ENCODE results near the gene AIG1.

AIG1 gene

DNA sequence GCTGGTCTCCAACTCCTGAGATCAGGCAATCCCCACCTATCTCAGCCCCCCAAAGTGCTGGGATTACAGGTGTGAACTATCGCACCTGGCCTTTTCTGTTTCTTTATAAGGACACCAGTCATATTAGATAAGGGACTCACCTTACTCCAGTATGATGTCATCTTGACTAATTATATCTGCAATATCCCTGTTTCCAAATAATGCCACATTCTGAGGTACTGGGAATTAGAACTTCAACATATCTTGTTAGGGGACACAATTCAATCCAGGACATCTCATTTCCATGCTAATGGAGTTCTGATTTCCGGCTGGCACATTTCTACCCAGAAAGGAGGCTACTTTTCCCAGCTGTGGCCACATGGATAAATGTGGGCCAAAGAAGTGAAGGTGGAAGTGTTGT, 6.4 kb upstream of the AIG1 start:
- Histone ChIP-seq H3K27ac (ENCODE audit: low read length) (no peak overlapping the region), H3K9me3 (replicated peaks; ENCODE audit: insufficient read depth, low read length) (no peaks in the 10 kb centered on the region), H3K9ac (ENCODE audit: low read length) (no peak overlapping the region), H3K4me2 (ENCODE audit: low read depth, low read length) (no peak overlapping the region), H3K9me2 (replicated peaks; ENCODE audit: insufficient read depth, low read length) (no peaks in the 10 kb centered on the region), H3F3A (ENCODE audit: insufficient read depth, low read length) (no peaks in the 10 kb centered on the region; the same call in 1 of the 2 replicates), H3K27me3 (replicated peaks; ENCODE audit: insufficient read depth, low read length) (no peaks in the 10 kb centered on the region), H3K79me2 (ENCODE audit: low read length) (no peaks in the 10 kb centered on the region), H2AFZ (ENCODE audit: low read length) (no peak overlapping the region), H3K4me3 (ENCODE audit: low read length) (no peak overlapping the region), H3K4me1 (ENCODE audit: low read length) (no peaks in the 10 kb centered on the region), H3K36me3 (replicated peaks; ENCODE audit: insufficient read depth, low read length) (no peaks in the 10 kb centered on the region), H4K20me1 (ENCODE audit: insufficient read depth, low read length) (no peaks in the 10 kb centered on the region)
- TF ChIP-seq, protein P1, sequence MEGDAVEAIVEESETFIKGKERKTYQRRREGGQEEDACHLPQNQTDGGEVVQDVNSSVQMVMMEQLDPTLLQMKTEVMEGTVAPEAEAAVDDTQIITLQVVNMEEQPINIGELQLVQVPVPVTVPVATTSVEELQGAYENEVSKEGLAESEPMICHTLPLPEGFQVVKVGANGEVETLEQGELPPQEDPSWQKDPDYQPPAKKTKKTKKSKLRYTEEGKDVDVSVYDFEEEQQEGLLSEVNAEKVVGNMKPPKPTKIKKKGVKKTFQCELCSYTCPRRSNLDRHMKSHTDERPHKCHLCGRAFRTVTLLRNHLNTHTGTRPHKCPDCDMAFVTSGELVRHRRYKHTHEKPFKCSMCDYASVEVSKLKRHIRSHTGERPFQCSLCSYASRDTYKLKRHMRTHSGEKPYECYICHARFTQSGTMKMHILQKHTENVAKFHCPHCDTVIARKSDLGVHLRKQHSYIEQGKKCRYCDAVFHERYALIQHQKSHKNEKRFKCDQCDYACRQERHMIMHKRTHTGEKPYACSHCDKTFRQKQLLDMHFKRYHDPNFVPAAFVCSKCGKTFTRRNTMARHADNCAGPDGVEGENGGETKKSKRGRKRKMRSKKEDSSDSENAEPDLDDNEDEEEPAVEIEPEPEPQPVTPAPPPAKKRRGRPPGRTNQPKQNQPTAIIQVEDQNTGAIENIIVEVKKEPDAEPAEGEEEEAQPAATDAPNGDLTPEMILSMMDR (IDR thresholded peaks at IDR 0.05; ENCODE audit: low read length) = no peak
- TF ChIP-seq EZH2 (optimal IDR thresholded peaks at IDR 0.05; ENCODE audit: low read depth, low read length) = no peak
- TF ChIP-seq EZH2phosphoT487 (IDR thresholded peaks at IDR 0.05; ENCODE audit: low read length) = no peak
- no peak for DNase-seq

DNA sequence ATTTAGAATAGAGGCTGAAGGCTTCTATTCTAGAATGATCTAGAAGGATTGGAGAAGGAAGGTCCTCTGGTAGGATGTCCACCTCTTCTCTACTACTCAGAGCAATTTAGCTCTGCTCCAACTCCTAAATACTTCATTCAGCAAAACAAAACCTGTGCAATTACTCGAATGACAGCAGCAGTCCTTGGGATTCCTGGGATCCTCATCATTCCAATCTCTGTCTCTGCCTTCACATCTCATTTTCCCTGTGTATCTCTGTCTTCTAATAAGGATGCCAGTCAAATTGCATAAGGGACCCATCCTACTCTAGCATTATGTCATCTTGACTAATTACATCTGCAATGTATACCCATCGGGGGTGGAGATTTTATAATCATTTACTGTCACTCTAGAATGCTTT, 5.5 kb upstream of the AIG1 start:
- Histone ChIP-seq H4K20me1 (ENCODE audit: insufficient read depth, low read length) (no peaks in the 10 kb centered on the region), H3K36me3 (replicated peaks; ENCODE audit: insufficient read depth, low read length) (no peaks in the 10 kb centered on the region), H3K9me2 (replicated peaks; ENCODE audit: insufficient read depth, low read length) (no peaks in the 10 kb centered on the region), H3K9ac (ENCODE audit: low read length) (no peak overlapping the region), H3K27ac (ENCODE audit: low read length) (no peak overlapping the region), H3K4me3 (ENCODE audit: low read length) (no peak overlapping the region), H3K4me1 (ENCODE audit: low read length) (no peaks in the 10 kb centered on the region), H3F3A (ENCODE audit: insufficient read depth, low read length) (no peaks in the 10 kb centered on the region; the same call in 1 of the 2 replicates), H3K4me2 (ENCODE audit: low read depth, low read length) (no peak overlapping the region), H3K9me3 (replicated peaks; ENCODE audit: insufficient read depth, low read length) (no peaks in the 10 kb centered on the region), H3K79me2 (ENCODE audit: low read length) (no peaks in the 10 kb centered on the region), H3K27me3 (replicated peaks; ENCODE audit: insufficient read depth, low read length) (no peaks in the 10 kb centered on the region), H2AFZ (ENCODE audit: low read length) (no peak overlapping the region)
- TF ChIP-seq EZH2phosphoT487 (IDR thresholded peaks at IDR 0.05; ENCODE audit: low read length) = no peak
- TF ChIP-seq, protein P1 (IDR thresholded peaks at IDR 0.05; ENCODE audit: low read length) = no peak
- DNase-seq = no peak

DNA sequence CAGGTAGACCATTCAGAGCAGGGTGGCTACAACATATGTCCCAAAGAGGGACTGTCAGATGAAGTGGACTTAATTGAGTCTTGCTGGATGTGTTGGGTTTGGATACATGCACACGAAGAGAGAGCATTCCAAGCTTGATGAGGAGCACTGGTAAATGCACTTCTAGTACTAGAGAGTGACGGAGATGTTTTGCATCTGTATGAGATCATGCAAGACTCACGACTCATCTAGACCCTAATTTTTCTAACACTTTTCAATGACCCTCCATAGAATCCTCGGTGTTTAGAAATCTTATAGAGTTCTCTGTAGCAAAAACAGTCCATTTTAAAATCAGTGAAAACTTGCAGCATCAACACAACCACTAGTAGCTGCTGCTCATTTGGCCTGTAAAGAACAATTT, 4.8 kb upstream of the AIG1 start:
- TF ChIP-seq EZH2 (optimal IDR thresholded peaks at IDR 0.05; ENCODE audit: low read depth, low read length) (no peak), EZH2phosphoT487 (IDR thresholded peaks at IDR 0.05; ENCODE audit: low read length) (no peak)
- TF ChIP-seq, protein P1 (IDR thresholded peaks at IDR 0.05; ENCODE audit: low read length) = no peak
- Histone ChIP-seq H3K36me3 (replicated peaks; ENCODE audit: insufficient read depth, low read length) (no peaks in the 10 kb centered on the region), H3K4me2 (ENCODE audit: low read depth, low read length) (no peak overlapping the region)

More for the DNA sequence above, 4.8 kb upstream of the AIG1 start:
- Histone ChIP-seq H3K79me2 (ENCODE audit: low read length) (no peaks in the 10 kb centered on the region), H3F3A (ENCODE audit: insufficient read depth, low read length) (peaks cover under 1% of the 10 kb centered on the region; the same call in 1 of the 2 replicates), H3K9ac (ENCODE audit: low read length) (no peak overlapping the region), H3K9me2 (replicated peaks; ENCODE audit: insufficient read depth, low read length) (no peaks in the 10 kb centered on the region), H3K4me1 (ENCODE audit: low read length) (no peaks in the 10 kb centered on the region), H3K9me3 (replicated peaks; ENCODE audit: insufficient read depth, low read length) (no peaks in the 10 kb centered on the region), H4K20me1 (ENCODE audit: insufficient read depth, low read length) (no peaks in the 10 kb centered on the region), H2AFZ (ENCODE audit: low read length) (no peak overlapping the region), H3K4me3 (ENCODE audit: low read length) (no peak overlapping the region), H3K27ac (ENCODE audit: low read length) (no peak overlapping the region), H3K27me3 (replicated peaks; ENCODE audit: insufficient read depth, low read length) (no peaks in the 10 kb centered on the region)
- DNase-seq = no peak

Measured in MM.1S (cell line).